Measurements from ENCODE around the gene ZMIZ2. TPM values are rescaled to one million over a fixed set of nuclear protein-coding genes. Genes with fewer than 3 reads are reported as not detected.

ZMIZ2 gene
- total and polyA plus RNA-seq, 9 of the 15 experiments (the other 6 are each of a cell fraction or from before 2014, with no cell fraction given) = 0.13 to 40.3 (median 4.9) TPM

GRCh38 chr7:44796504-44797328 is 48.1 kb downstream of the ZMIZ2 start, which contains the start of gene PPIA (continued):
- TF ChIP-seq ZBTB40 (IDR thresholded peaks at IDR 0.05) (no peak), ZBTB40 (CRISPR knock-in tag; IDR thresholded peaks at IDR 0.05) (no peak), ZNF316 (IDR thresholded peaks at IDR 0.05) (no peak), PHF8 (IDR thresholded peaks at IDR 0.05; ENCODE audit: borderline replicate concordance, low read length) (peak; percentile 73), USF2 (CRISPR knock-in tag; IDR thresholded peaks at IDR 0.05) (peak; percentile 20; the same call in 1 of the 2 replicates), PHTF2 (CRISPR knock-in tag; IDR thresholded peaks at IDR 0.05) (no peak), TBP (optimal IDR thresholded peaks at IDR 0.05; ENCODE audit: low read depth, low read length) (peak; percentile 98), MTF1 (CRISPR knock-in tag; IDR thresholded peaks at IDR 0.05; ENCODE audit: borderline replicate concordance) (no peak), TAF9B (IDR thresholded peaks at IDR 0.05; ENCODE audit: partially characterized antibody) (peak; percentile 90), ZBTB33 (CRISPR knock-in tag; IDR thresholded peaks at IDR 0.05) (peak; percentile 66), HDAC1 (IDR thresholded peaks at IDR 0.05) (peak in 1 of 2 experiments; percentile 88; a peak in 2 of 4 replicates), TCFL5 (CRISPR knock-in tag; conservative IDR thresholded peaks at IDR 0.05) (no peak), MIER1 (IDR thresholded peaks at IDR 0.05; ENCODE audit: low read depth) (no peak), SRSF1 (IDR thresholded peaks at IDR 0.05; ENCODE audit: low read depth, low read length) (no peak; the same call in 1 of the 2 replicates), TGIF2 (CRISPR knock-in tag; IDR thresholded peaks at IDR 0.05) (peak; percentile 84), ZFPM2 (CRISPR knock-in tag; IDR thresholded peaks at IDR 0.05) (peak; percentile 62; the same call in 1 of the 2 replicates)
